ENCODE results near the gene VCAN. TPM values are rescaled to one million over a fixed set of nuclear protein-coding genes. Genes with fewer than 3 reads are reported as not detected.

The VCAN gene
- total and polyA plus RNA-seq, 2 experiments from 2014 or later, result 98.5 to 327 TPM

DNA sequence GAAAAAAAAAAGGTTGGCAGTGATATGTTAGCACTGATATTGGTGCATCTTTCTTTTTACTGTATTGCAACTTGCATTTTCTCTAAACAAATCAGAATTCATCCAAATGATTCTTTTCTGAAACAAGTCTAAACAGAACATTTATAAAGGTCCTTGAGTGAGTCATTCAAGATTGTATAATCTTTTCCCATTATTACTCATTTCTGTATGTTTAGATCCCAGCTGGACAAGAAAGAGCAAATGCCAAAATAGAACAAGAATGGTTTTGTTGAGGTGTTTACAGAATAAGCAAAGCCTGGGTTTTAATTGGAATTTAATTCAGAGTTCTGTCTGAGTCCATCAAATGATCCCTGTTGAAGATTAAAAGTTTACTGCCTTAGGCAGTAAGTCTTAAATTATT lies 112.3 kb downstream of the VCAN start:
- no peak overlapping the region for H3K4me3 ChIP-seq
- peak; percentile 65 for DNase-seq
- H3K9me3 ChIP-seq (ENCODE audit: low read depth), result no peaks in the 10 kb centered on the region
- peaks cover 29% of the 10 kb centered on the region for H3K36me3 ChIP-seq (ENCODE audit: low read depth)
- no peaks in the 10 kb centered on the region for H3K27me3 ChIP-seq (replicated peaks; ENCODE audit: insufficient read depth)
- H4K20me1 ChIP-seq (ENCODE audit: insufficient read depth), result no peaks in the 10 kb centered on the region
- TF ChIP-seq EZH2 (IDR thresholded peaks at IDR 0.05; ENCODE audit: insufficient read depth, poor library complexity, severe bottlenecking) (no peak), EZH2phosphoT487 (IDR thresholded peaks at IDR 0.05; ENCODE audit: insufficient read depth, low read depth) (no peak)
- no peaks in the 10 kb centered on the region for H3K79me2 ChIP-seq (ENCODE audit: insufficient read depth)
- no peak overlapping the region for H2AFZ ChIP-seq
- in situ Hi-C loops (cut with MboI), result no loop called here
- H3K9me2 ChIP-seq (ENCODE audit: insufficient read depth), result no peaks in the 10 kb centered on the region; the same call in 1 of the 2 replicates
- H3F3A ChIP-seq (ENCODE audit: insufficient read depth), result peaks cover 42% of the 10 kb centered on the region
- H3K4me1 ChIP-seq (ENCODE audit: insufficient read depth), result peaks cover 48% of the 10 kb centered on the region
- peak overlapping the region; percentile 22 for H3K4me2 ChIP-seq (ENCODE audit: unreplicated experiment)
- no peak overlapping the region for H3K9ac ChIP-seq
- peak overlapping the region; percentile 26 for H3K27ac ChIP-seq

- no peaks in the 10 kb centered on the region for H3K79me2 ChIP-seq (ENCODE audit: insufficient read depth)
- TF ChIP-seq EZH2 (IDR thresholded peaks at IDR 0.05; ENCODE audit: insufficient read depth, poor library complexity, severe bottlenecking) (no peak), EZH2phosphoT487 (IDR thresholded peaks at IDR 0.05; ENCODE audit: insufficient read depth, low read depth) (no peak)
Measured at GRCh38 chr5:83586874-83587776, 115.6 kb downstream of the VCAN start.

GRCh38 chr5:83589786-83590185 lies 118.2 kb downstream of the VCAN start:
- Histone ChIP-seq H3K9me2 (ENCODE audit: insufficient read depth) (no peaks in the 10 kb centered on the region), H3K27ac (no peak overlapping the region), H3K4me1 (ENCODE audit: insufficient read depth) (peaks cover 30% of the 10 kb centered on the region), H3K36me3 (ENCODE audit: low read depth) (no peaks in the 10 kb centered on the region), H3K79me2 (ENCODE audit: insufficient read depth) (no peaks in the 10 kb centered on the region), H3K4me3 (no peak overlapping the region), H3F3A (ENCODE audit: insufficient read depth) (peaks cover 24% of the 10 kb centered on the region), H3K4me2 (ENCODE audit: unreplicated experiment) (no peak overlapping the region), H3K27me3 (replicated peaks; ENCODE audit: insufficient read depth) (no peaks in the 10 kb centered on the region), H2AFZ (no peak overlapping the region), H4K20me1 (ENCODE audit: insufficient read depth) (no peaks in the 10 kb centered on the region), H3K9ac (no peak overlapping the region), H3K9me3 (ENCODE audit: low read depth) (no peaks in the 10 kb centered on the region)
- no peak for TF ChIP-seq EZH2 (IDR thresholded peaks at IDR 0.05; ENCODE audit: insufficient read depth, poor library complexity, severe bottlenecking)
- no peak for TF ChIP-seq EZH2phosphoT487 (IDR thresholded peaks at IDR 0.05; ENCODE audit: insufficient read depth, low read depth)
- DNase-seq, result no peak
- WGBS, 2 experiments (ENCODE audit: low coverage in 1 of 2, low lambda C conversion rate in 2 of 2, missing lambda C conversion rate in 2 of 2), result 9 to 29% methylated on average over 1 of the region's 1 CpG
- in situ Hi-C loops (cut with MboI), result no loop called here

More at GRCh38 chr5:83586874-83587776, 115.6 kb downstream of the VCAN start:
- Histone ChIP-seq H3K36me3 (ENCODE audit: low read depth) (peaks cover 7% of the 10 kb centered on the region), H3K4me3 (no peak overlapping the region), H3K27me3 (replicated peaks; ENCODE audit: insufficient read depth) (no peaks in the 10 kb centered on the region), H3K27ac (no peak overlapping the region), H4K20me1 (ENCODE audit: insufficient read depth) (no peaks in the 10 kb centered on the region), H2AFZ (no peak overlapping the region), H3K9ac (no peak overlapping the region), H3F3A (ENCODE audit: insufficient read depth) (peaks cover 43% of the 10 kb centered on the region), H3K4me2 (ENCODE audit: unreplicated experiment) (no peak overlapping the region), H3K4me1 (ENCODE audit: insufficient read depth) (peaks cover 48% of the 10 kb centered on the region), H3K9me2 (ENCODE audit: insufficient read depth) (no peaks in the 10 kb centered on the region; the same call in 1 of the 2 replicates), H3K9me3 (ENCODE audit: low read depth) (no peaks in the 10 kb centered on the region)
- in situ Hi-C loops (cut with MboI), result no loop called here
- DNase-seq, result peak; percentile 34
- 26 to 33% methylated on average over 3 of the region's 3 CpGs for WGBS, 2 experiments (ENCODE audit: low coverage in 1 of 2, low lambda C conversion rate in 2 of 2, missing lambda C conversion rate in 2 of 2)

- Histone ChIP-seq H4K20me1 (ENCODE audit: insufficient read depth) (no peaks in the 10 kb centered on the region), H3K4me1 (ENCODE audit: insufficient read depth) (peaks cover 20% of the 10 kb centered on the region; the same call in 1 of the 2 replicates), H3F3A (ENCODE audit: insufficient read depth) (peaks cover 19% of the 10 kb centered on the region; the same call in 1 of the 2 replicates), H3K9ac (peak overlapping the region; percentile 49; the same call in 1 of the 2 replicates), H3K79me2 (ENCODE audit: insufficient read depth) (no peaks in the 10 kb centered on the region), H3K27me3 (replicated peaks; ENCODE audit: insufficient read depth) (no peaks in the 10 kb centered on the region), H3K9me3 (ENCODE audit: low read depth) (no peaks in the 10 kb centered on the region), H3K4me2 (ENCODE audit: unreplicated experiment) (peak overlapping the region; percentile 65), H2AFZ (peak overlapping the region; percentile 74), H3K4me3 (peak overlapping the region; percentile 54), H3K9me2 (ENCODE audit: insufficient read depth) (no peaks in the 10 kb centered on the region), H3K36me3 (ENCODE audit: low read depth) (no peaks in the 10 kb centered on the region), H3K27ac (no peak overlapping the region)
- in situ Hi-C loops (cut with MboI), result no loop called here
- whole genome bisulfite sequencing, 2 experiments (ENCODE audit: low coverage in 1 of 2, low lambda C conversion rate in 2 of 2, missing lambda C conversion rate in 2 of 2), result 3 to 14% methylated on average over 4 of the region's 4 CpGs
- DNase-seq, result peak; percentile 22
- TF ChIP-seq EZH2phosphoT487 (IDR thresholded peaks at IDR 0.05; ENCODE audit: insufficient read depth, low read depth) (no peak), EZH2 (IDR thresholded peaks at IDR 0.05; ENCODE audit: insufficient read depth, poor library complexity, severe bottlenecking) (no peak)
Measured at GRCh38 chr5:83590966-83591365, 119.4 kb downstream of the VCAN start.
